Amniotic epithelial cell (primary cell): ENCODE data around the gene TPT1.
"Not testable (repeated sequence)": the region's sequence is repeated elsewhere in the genome, so short reads cannot be mapped to it uniquely, and the experiment has no call there.

Experiments used
- DNase-seq: peaks from one replicate; pipeline ENCODE4 v3.0.0-alpha.2; 2010; ENCODE audit warnings: low read depth

Gene TPT1

GRCh38 chr13:45367358-45367757 is 26.4 kb upstream of the TPT1 start:
- DNase-seq, result peak; percentile 92

GRCh38 chr13:45365558-45365885 is 24.5 kb upstream of the TPT1 start:
- DNase-seq, result no peak

- DNase-seq, result no peak
These were observed 24.0 kb upstream of the TPT1 start for GRCh38 chr13:45364876-45365557.

GRCh38 chr13:45362939-45363338 is 22.0 kb upstream of the TPT1 start:
- no peak for DNase-seq

- peak; percentile 24 for DNase-seq
These were observed 20.7 kb upstream of the TPT1 start for GRCh38 chr13:45361596-45362206.

- no peak for DNase-seq
These were observed 16.1 kb upstream of the TPT1 start for GRCh38 chr13:45356966-45357672.

- no peak for DNase-seq
These were observed 12.9 kb upstream of the TPT1 start for GRCh38 chr13:45353895-45354294.

- DNase-seq, result peak; percentile 63
These were observed 11.0 kb upstream of the TPT1 start for GRCh38 chr13:45352031-45352430.

GRCh38 chr13:45350152-45350551 is 9.2 kb upstream of the TPT1 start:
- DNase-seq, result no peak

GRCh38 chr13:45349438-45349837 is 8.5 kb upstream of the TPT1 start:
- DNase-seq, result peak; percentile 38

GRCh38 chr13:45344064-45344463 is 3.1 kb upstream of the TPT1 start:
- DNase-seq, result not testable (repeated sequence)

GRCh38 chr13:45343102-45343501 is 2.1 kb upstream of the TPT1 start:
- DNase-seq, result not testable (repeated sequence)

GRCh38 chr13:45342668-45343067 is 1.7 kb upstream of the TPT1 start:
- DNase-seq, result not testable (repeated sequence)

- DNase-seq, result peak; percentile 19
These were observed 967 bp upstream of the TPT1 start for GRCh38 chr13:45341799-45342500.

- peak; percentile 94 for DNase-seq
These were observed 455 bp downstream of the TPT1 start for GRCh38 chr13:45340422-45341033.

- no peak for DNase-seq
These were observed 1.1 kb downstream of the TPT1 start for GRCh38 chr13:45339867-45340266.

- DNase-seq, result no peak
These were observed 1.6 kb downstream of the TPT1 start for GRCh38 chr13:45339399-45339798.

GRCh38 chr13:45337803-45338202 is 3.2 kb downstream of the TPT1 start:
- no peak for DNase-seq

GRCh38 chr13:45337395-45337794 is 3.6 kb downstream of the TPT1 start:
- DNase-seq, result no peak

- no peak for DNase-seq
These were observed 4.8 kb downstream of the TPT1 start for GRCh38 chr13:45336025-45336800.

GRCh38 chr13:45335397-45336024 is 5.5 kb downstream of the TPT1 start:
- peak; percentile 23 for DNase-seq
